PFSK-1 (cell line): ENCODE results near the gene SPRTN.

Experiments used
- SIN3A ChIP-seq: IDR thresholded peaks from 2 replicates; pipeline ENCODE4 v1.6.1; 2012; ENCODE audit warnings: mild to moderate bottlenecking, low read length, moderate library complexity, borderline replicate concordance; ENCODE audit not compliant: insufficient read depth
- TF ChIP-seq, protein P1 (sequence below), 2 experiments: IDR thresholded peaks; 2 replicates each; pipeline versions ENCODE4 v1.6.1 to v1.8.0; 2011 to 2012; ENCODE audit warnings: low read depth in 2 of 2, low read length in 2 of 2, control low read depth in 1 of 2, inconsistent platforms in 1 of 2, mild to moderate bottlenecking in 1 of 2, moderate library complexity in 1 of 2; ENCODE audit not compliant: insufficient read depth in 1 of 2

DNA sequence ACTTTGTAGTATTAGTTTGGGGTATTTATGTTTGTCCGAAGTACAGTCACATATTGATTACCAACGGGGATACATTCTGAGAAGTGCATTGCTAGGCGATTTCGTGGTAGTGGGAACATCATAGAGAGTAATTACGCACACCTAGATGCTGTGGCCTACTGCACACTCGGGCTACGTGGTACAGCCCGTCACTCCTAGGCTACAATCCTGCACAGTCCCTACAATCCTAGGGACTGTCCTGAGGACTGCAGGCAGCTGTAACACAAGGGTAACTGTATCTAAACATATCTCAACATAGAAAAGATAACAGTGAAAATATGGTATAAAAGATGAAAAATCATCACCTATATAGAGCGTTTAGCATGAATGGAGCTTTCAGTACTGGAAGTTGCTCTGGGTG, 19.0 kb upstream of the SPRTN start:
- TF ChIP-seq, protein P1, sequence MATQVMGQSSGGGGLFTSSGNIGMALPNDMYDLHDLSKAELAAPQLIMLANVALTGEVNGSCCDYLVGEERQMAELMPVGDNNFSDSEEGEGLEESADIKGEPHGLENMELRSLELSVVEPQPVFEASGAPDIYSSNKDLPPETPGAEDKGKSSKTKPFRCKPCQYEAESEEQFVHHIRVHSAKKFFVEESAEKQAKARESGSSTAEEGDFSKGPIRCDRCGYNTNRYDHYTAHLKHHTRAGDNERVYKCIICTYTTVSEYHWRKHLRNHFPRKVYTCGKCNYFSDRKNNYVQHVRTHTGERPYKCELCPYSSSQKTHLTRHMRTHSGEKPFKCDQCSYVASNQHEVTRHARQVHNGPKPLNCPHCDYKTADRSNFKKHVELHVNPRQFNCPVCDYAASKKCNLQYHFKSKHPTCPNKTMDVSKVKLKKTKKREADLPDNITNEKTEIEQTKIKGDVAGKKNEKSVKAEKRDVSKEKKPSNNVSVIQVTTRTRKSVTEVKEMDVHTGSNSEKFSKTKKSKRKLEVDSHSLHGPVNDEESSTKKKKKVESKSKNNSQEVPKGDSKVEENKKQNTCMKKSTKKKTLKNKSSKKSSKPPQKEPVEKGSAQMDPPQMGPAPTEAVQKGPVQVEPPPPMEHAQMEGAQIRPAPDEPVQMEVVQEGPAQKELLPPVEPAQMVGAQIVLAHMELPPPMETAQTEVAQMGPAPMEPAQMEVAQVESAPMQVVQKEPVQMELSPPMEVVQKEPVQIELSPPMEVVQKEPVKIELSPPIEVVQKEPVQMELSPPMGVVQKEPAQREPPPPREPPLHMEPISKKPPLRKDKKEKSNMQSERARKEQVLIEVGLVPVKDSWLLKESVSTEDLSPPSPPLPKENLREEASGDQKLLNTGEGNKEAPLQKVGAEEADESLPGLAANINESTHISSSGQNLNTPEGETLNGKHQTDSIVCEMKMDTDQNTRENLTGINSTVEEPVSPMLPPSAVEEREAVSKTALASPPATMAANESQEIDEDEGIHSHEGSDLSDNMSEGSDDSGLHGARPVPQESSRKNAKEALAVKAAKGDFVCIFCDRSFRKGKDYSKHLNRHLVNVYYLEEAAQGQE (IDR thresholded peaks at IDR 0.05; ENCODE audit: insufficient read depth in 1 of 2, low read depth in 2 of 2, low read length in 2 of 2): no peak
- no peak for TF ChIP-seq SIN3A
